HL-60 (cell line): ENCODE measurements around the gene COG2.
A peak's percentile ranks its signal among the peaks of the same experiment; 100 is the strongest.

ENCODE experiments used
- DNase-seq, 2 experiments: peaks; one replicate each; pipeline ENCODE4 v3.0.0-alpha.2; 2010 to 2020; ENCODE audit warnings: low read depth in 1 of 2, low spot score in 1 of 2
- H3K27ac ChIP-seq: fragments of 250-450 bp; sonication (Bioruptor Pico); replicated peaks from 2 replicates; pipeline ENCODE4 v1.5.1; 2020; ENCODE audit warnings: mild to moderate bottlenecking, moderate library complexity
- H3K27me3 ChIP-seq: fragments of 250-450 bp; sonication (Bioruptor Pico); 2 replicates; pipeline ENCODE4 v1.5.1; 2021; ENCODE audit warnings: mild to moderate bottlenecking, moderate library complexity; ENCODE audit not compliant: insufficient read depth, poor library complexity, severe bottlenecking
- H3K4me3 ChIP-seq: replicated peaks from 2 replicates; pipeline ENCODE4 v1.5.1; 2011; ENCODE audit warnings: mild to moderate bottlenecking, control low read depth, low read length; ENCODE audit not compliant: insufficient read depth
- CTCF ChIP-seq: IDR thresholded peaks from one replicate; pipeline ENCODE4 v1.5.1; 2011; ENCODE audit warnings: low read length, control low read depth, inconsistent platforms; ENCODE audit not compliant: insufficient read depth
- GABPA ChIP-seq: IDR thresholded peaks from 2 replicates; pipeline ENCODE4 v1.6.1; 2012; ENCODE audit warnings: low read depth
- POLR2AphosphoS5 ChIP-seq: IDR thresholded peaks from 2 replicates; pipeline ENCODE4 v1.6.1; 2012; ENCODE audit warnings: low read depth
- REST ChIP-seq: IDR thresholded peaks from 2 replicates; pipeline ENCODE4 v1.6.1; 2012; ENCODE audit warnings: low read depth; ENCODE audit not compliant: insufficient replicate concordance
- SPI1 ChIP-seq: IDR thresholded peaks from 2 replicates; pipeline ENCODE4 v1.6.1; 2012; ENCODE audit warnings: low read depth, mild to moderate bottlenecking, borderline replicate concordance

Gene COG2

GRCh38 chr1:230643908-230644307, 1.6 kb downstream of the COG2 start:
- no peak overlapping the region for H3K27ac ChIP-seq
- TF ChIP-seq GABPA = no peak
- TF ChIP-seq CTCF = no peak
- no peak for TF ChIP-seq POLR2AphosphoS5
- no peak for TF ChIP-seq SPI1
- TF ChIP-seq REST = no peak
- no peaks in the 10 kb centered on the region for H3K27me3 ChIP-seq
- no peak overlapping the region for H3K4me3 ChIP-seq
- DNase-seq = peak in 1 of 2 experiments; percentile 9

GRCh38 chr1:230646710-230647302, 4.5 kb downstream of the COG2 start:
- H3K27me3 ChIP-seq = no peaks in the 10 kb centered on the region
- no peak for DNase-seq
- no peak for TF ChIP-seq CTCF
- no peak for TF ChIP-seq GABPA
- TF ChIP-seq POLR2AphosphoS5 = no peak
- TF ChIP-seq SPI1 = no peak
- TF ChIP-seq REST = no peak
- no peak overlapping the region for H3K27ac ChIP-seq
- no peak overlapping the region for H3K4me3 ChIP-seq

GRCh38 chr1:230647321-230647720, 5.0 kb downstream of the COG2 start:
- Histone ChIP-seq H3K4me3 (no peak overlapping the region), H3K27me3 (no peaks in the 10 kb centered on the region)
- DNase-seq = no peak

More at GRCh38 chr1:230647321-230647720, 5.0 kb downstream of the COG2 start:
- no peak overlapping the region for H3K27ac ChIP-seq
- TF ChIP-seq POLR2AphosphoS5 = no peak
- no peak for TF ChIP-seq SPI1
- TF ChIP-seq REST = no peak
- no peak for TF ChIP-seq CTCF
- TF ChIP-seq GABPA = no peak
